Measurements from ENCODE around the gene ZNRF3. TPM values are rescaled to one million over a fixed set of nuclear protein-coding genes. Genes with fewer than 3 reads are reported as not detected.

The ZNRF3 gene
- total RNA-seq, 1 donor from 2014 or later: 4.8 TPM

GRCh38 chr22:28923826-28924732 lies 40.7 kb downstream of the ZNRF3 start:
- no peak for DNase-seq (ENCODE audit: low spot score)
- intact Hi-C loops (cut with DNase I): no loop called here

GRCh38 chr22:28925916-28926315 lies 42.5 kb downstream of the ZNRF3 start:
- intact Hi-C loops (cut with DNase I): no loop called here
- DNase-seq (ENCODE audit: low spot score): no peak

GRCh38 chr22:28927630-28928029 lies 44.3 kb downstream of the ZNRF3 start:
- intact Hi-C loops (cut with DNase I): no loop called here
- DNase-seq (ENCODE audit: low spot score): no peak

- DNase-seq (ENCODE audit: low spot score): no peak
- intact Hi-C loops (cut with DNase I): no loop called here
Measured at GRCh38 chr22:28929197-28929596, 45.8 kb downstream of the ZNRF3 start.

- intact Hi-C loops (cut with DNase I): no loop called here
- no peak for DNase-seq (ENCODE audit: low spot score)
Measured at GRCh38 chr22:28930357-28931007, 47.1 kb downstream of the ZNRF3 start.

GRCh38 chr22:28931844-28932567 lies 48.6 kb downstream of the ZNRF3 start:
- intact Hi-C loops (cut with DNase I): no loop called here
- no peak for DNase-seq (ENCODE audit: low spot score)

- intact Hi-C loops (cut with DNase I): no loop called here
- DNase-seq (ENCODE audit: low spot score): no peak
Measured at GRCh38 chr22:28933321-28933720, 49.9 kb downstream of the ZNRF3 start.

GRCh38 chr22:28934026-28934425 lies 50.7 kb downstream of the ZNRF3 start:
- intact Hi-C loops (cut with DNase I): no loop called here
- no peak for DNase-seq (ENCODE audit: low spot score)

- DNase-seq (ENCODE audit: low spot score): no peak
- intact Hi-C loops (cut with DNase I): no loop called here
Measured at GRCh38 chr22:28935140-28935539, 51.8 kb downstream of the ZNRF3 start.

- intact Hi-C loops (cut with DNase I): no loop called here
- DNase-seq (ENCODE audit: low spot score): no peak
Measured at GRCh38 chr22:28935713-28936112, 52.3 kb downstream of the ZNRF3 start.

GRCh38 chr22:28936200-28936599 lies 52.8 kb downstream of the ZNRF3 start:
- DNase-seq (ENCODE audit: low spot score): no peak
- intact Hi-C loops (cut with DNase I): no loop called here

GRCh38 chr22:28937206-28938025 lies 54.0 kb downstream of the ZNRF3 start:
- DNase-seq (ENCODE audit: low spot score): no peak
- intact Hi-C loops (cut with DNase I): no loop called here

GRCh38 chr22:28938286-28938833 lies 55.0 kb downstream of the ZNRF3 start:
- intact Hi-C loops (cut with DNase I): no loop called here
- no peak for DNase-seq (ENCODE audit: low spot score)

- no peak for DNase-seq (ENCODE audit: low spot score)
- intact Hi-C loops (cut with DNase I): no loop called here
Measured at GRCh38 chr22:28939394-28939793, 56.0 kb downstream of the ZNRF3 start.

- intact Hi-C loops (cut with DNase I): no loop called here
- DNase-seq (ENCODE audit: low spot score): no peak
Measured at GRCh38 chr22:28939932-28940331, 56.6 kb downstream of the ZNRF3 start.

GRCh38 chr22:28940441-28940840 lies 57.1 kb downstream of the ZNRF3 start:
- intact Hi-C loops (cut with DNase I): no loop called here
- DNase-seq (ENCODE audit: low spot score): no peak

- intact Hi-C loops (cut with DNase I): no loop called here
- DNase-seq (ENCODE audit: low spot score): no peak
Measured at GRCh38 chr22:28942333-28942732, 59.0 kb downstream of the ZNRF3 start.

- intact Hi-C loops (cut with DNase I): no loop called here
Measured at GRCh38 chr22:28942801-28943500, 59.6 kb downstream of the ZNRF3 start.

GRCh38 chr22:28943501-28943879 lies 60.1 kb downstream of the ZNRF3 start:
- intact Hi-C loops (cut with DNase I): no loop called here

More at GRCh38 chr22:28942801-28943500, 59.6 kb downstream of the ZNRF3 start:
- DNase-seq (ENCODE audit: low spot score): no peak

More at GRCh38 chr22:28943501-28943879, 60.1 kb downstream of the ZNRF3 start:
- DNase-seq (ENCODE audit: low spot score): no peak
